OCI-LY1 (cell line): ENCODE measurements around the gene ABCG2.

Experiments
- CTCF ChIP-seq: fragments of 200-600 bp; sonication (generic), shearing (Covaris generic); IDR thresholded peaks from 2 replicates; pipeline ENCODE4 v1.5.1; 2017; ENCODE audit warnings: mild to moderate bottlenecking, antibody characterized with exemption, low read length, moderate library complexity, mixed read lengths
- EZH2 ChIP-seq: fragments of 200-600 bp; sonication (generic), shearing (Covaris generic); IDR thresholded peaks from 2 replicates; pipeline ENCODE4 v1.8.0; 2017; ENCODE audit warnings: borderline replicate concordance, mixed run types, mild to moderate bottlenecking, antibody characterized with exemption, low read length, moderate library complexity, mixed read lengths

GRCh38 chr4:88106205-88106604 lies 52.2 kb downstream of the ABCG2 start:
- no peak for TF ChIP-seq CTCF
- TF ChIP-seq EZH2, result no peak
